Esophagus squamous epithelium (tissue), 5 donors: Measurements from ENCODE around the gene ZNF628. TPM values are rescaled to one million over a fixed set of nuclear protein-coding genes. Genes with fewer than 3 reads are reported as not detected.

Experiments used
- DNase-seq: peaks from one replicate; lab custom pipeline; 2025; lab: John Stamatoyannopoulos, UW
- H3K27ac ChIP-seq, 4 donors: fragments of 200-600 bp; sonication (generic); one replicate each; pipeline ENCODE4 v1.5.1; 2016 to 2019; ENCODE audit warnings: mild to moderate bottlenecking in 1 of 4
- H3K27me3 ChIP-seq, 4 donors: fragments of 200-600 bp; sonication (generic); 1 replicate in 3 of 4; 2 replicates in 1 of 4; pipeline versions ENCODE4 v1.5.1 to v1.6.0; 2017 to 2021; ENCODE audit warnings: antibody characterized with exemption in 1 of 4
- H3K36me3 ChIP-seq, 3 donors: fragments of 200-600 bp; sonication (generic); one replicate each; pipeline ENCODE4 v1.5.1; 2016 to 2019
- H3K4me1 ChIP-seq, 3 donors: fragments of 200-600 bp; sonication (generic); one replicate each; pipeline ENCODE4 v1.5.1; 2017 to 2019
- H3K4me3 ChIP-seq, 4 donors: fragments of 200-600 bp; sonication (generic); 1 replicate in 3 of 4; 2 replicates in 1 of 4; pipeline ENCODE4 v1.5.1; 2016 to 2019; ENCODE audit warnings: mild to moderate bottlenecking in 2 of 4, moderate library complexity in 1 of 4
- H3K9me3 ChIP-seq, 3 donors: fragments of 200-600 bp; sonication (generic); one replicate each; pipeline ENCODE4 v1.5.1; 2016 to 2019
- CTCF ChIP-seq, 6 experiments: fragments of 450-650 bp in 4 of 6; fragments of 200-600 bp in 2 of 6; sonication (generic) in 2 of 6; IDR thresholded peaks; one replicate each; pipeline ENCODE4 v1.5.1; 2016 to 2019; ENCODE audit warnings: antibody characterized with exemption in 6 of 6, mild to moderate bottlenecking in 4 of 6, moderate library complexity in 4 of 6
- POLR2A ChIP-seq, 4 donors: fragments of 450-650 bp; IDR thresholded peaks; one replicate each; pipeline ENCODE4 v1.6.1; 2017; ENCODE audit warnings: antibody characterized with exemption in 4 of 4, mild to moderate bottlenecking in 4 of 4, moderate library complexity in 3 of 4
- WGBS, 2 donors: methylation state at CpG; one replicate each; pipeline ENCODE4 v1.1.5; 2018; 5-methylcytosine and 5-hydroxymethylcytosine counted together
- intact Hi-C: fragments of 100-400 bp; cut with DNase I; formaldehyde crosslinking; loops from one replicate; pipeline ENCODE4 v1.15.0; 2022
- total RNA-seq, 4 donors: library from RNA; depleted of rRNA; stranded (reverse); fragments of >200 nt; gene quantifications; one replicate each; pipeline ENCODE4 v1.1.0, GENCODE V29; 2016
- donor health status: DM: yes; HTN: yes; CAD: no.

Gene ZNF628
- total RNA-seq, 4 donors from 2014 or later, result 4.4 to 22.0 (median 6.8) TPM

- WGBS, 2 donors, result 50 to 62% methylated on average over 6 to 10 of the region's 23 CpGs
- Histone ChIP-seq H3K4me1 (peaks cover 24 to 37% (median 24%) of the 10 kb centered on the region in 3 donors), H3K4me3 (no peak overlapping the region), H3K36me3 (no peaks in the 10 kb centered on the region), H3K27me3 (no peaks in the 10 kb centered on the region), H3K27ac (no peak overlapping the region), H3K9me3 (no peaks in the 10 kb centered on the region)
- intact Hi-C loops, result no loop called here
- TF ChIP-seq POLR2A (IDR thresholded peaks at IDR 0.05), result no peak
- no peak for TF ChIP-seq CTCF (IDR thresholded peaks at IDR 0.05)
- DNase-seq, result no peak
These were observed 12.3 kb upstream of the ZNF628 start for GRCh38 chr19:55464039-55464661.

GRCh38 chr19:55464662-55465054, 11.8 kb upstream of the ZNF628 start, which contains the start of gene C19orf85:
C19orf85 (minus strand) TSS chr19:55464751; CDS start chr19:55464554, 197 bp downstream.
- no peak for DNase-seq
- TF ChIP-seq CTCF (IDR thresholded peaks at IDR 0.05) (no peak), POLR2A (IDR thresholded peaks at IDR 0.05) (no peak)
- 63 to 75% methylated on average over 6 to 13 of the region's 14 CpGs for WGBS, 2 donors
- intact Hi-C loops, result loop anchor here (5.0 kb wide), 1 partner anchor 38 kb away; no protein-coding TSS in a partner anchor
- H3K4me1 ChIP-seq, result peaks cover 22 to 33% (median 24%) of the 10 kb centered on the region in 3 donors
- H3K27me3 ChIP-seq, result no peaks in the 10 kb centered on the region
- no peak within 1 kb of the TSS for H3K27ac ChIP-seq
- no peaks in the 10 kb centered on the region for H3K36me3 ChIP-seq
- no peak within 1 kb of the TSS for H3K4me3 ChIP-seq
- no peaks in the 10 kb centered on the region for H3K9me3 ChIP-seq

GRCh38 chr19:55465460-55466240, 10.8 kb upstream of the ZNF628 start:
- H3K9me3 ChIP-seq, result no peaks in the 10 kb centered on the region
- H3K27ac ChIP-seq, result no peak overlapping the region
- TF ChIP-seq CTCF (IDR thresholded peaks at IDR 0.05) (no peak), POLR2A (IDR thresholded peaks at IDR 0.05) (no peak)
- H3K4me1 ChIP-seq, result peaks cover 14 to 23% (median 20%) of the 10 kb centered on the region in 3 donors
- H3K27me3 ChIP-seq, result no peaks in the 10 kb centered on the region
- no peaks in the 10 kb centered on the region for H3K36me3 ChIP-seq
- no peak overlapping the region for H3K4me3 ChIP-seq
- no peak for DNase-seq
- intact Hi-C loops, result loop anchor here (5.0 kb wide), 1 partner anchor 37 kb away; no protein-coding TSS in a partner anchor
- WGBS, 2 donors, result 62 to 64% methylated on average over 5 of the region's 11 CpGs

- no peaks in the 10 kb centered on the region for H3K9me3 ChIP-seq
These were observed 10.2 kb upstream of the ZNF628 start for GRCh38 chr19:55466241-55466614.

More at GRCh38 chr19:55466241-55466614, 10.2 kb upstream of the ZNF628 start:
- H3K27ac ChIP-seq, result no peak overlapping the region
- 83 to 98% methylated on average over 4 of the region's 4 CpGs for WGBS, 2 donors
- no peaks in the 10 kb centered on the region for H3K36me3 ChIP-seq
- peaks cover 12 to 18% (median 14%) of the 10 kb centered on the region in 3 donors for H3K4me1 ChIP-seq
- DNase-seq, result no peak
- no peak for TF ChIP-seq POLR2A (IDR thresholded peaks at IDR 0.05)
- TF ChIP-seq CTCF (IDR thresholded peaks at IDR 0.05), result no peak
- intact Hi-C loops, result loop anchor here (5.0 kb wide), 1 partner anchor 36 kb away; no protein-coding TSS in a partner anchor
- no peak overlapping the region for H3K4me3 ChIP-seq
- no peaks in the 10 kb centered on the region for H3K27me3 ChIP-seq
